Measurements from ENCODE around the gene DEXI. TPM values are rescaled to one million over a fixed set of nuclear protein-coding genes. Genes with fewer than 3 reads are reported as not detected.

DEXI gene
- total and polyA plus RNA-seq, 9 donors, result 26.5 to 73.4 (median 45.7) TPM

GRCh38 chr16:10957771-10958482, 15.7 kb upstream of the DEXI start:
- intact Hi-C loops (cut with DNase I), result no loop called here
- 87 to 89% (median 88%) methylated on average over 6 of the region's 6 CpGs for WGBS, 3 donors
- H3K9me3 ChIP-seq, result no peaks in the 10 kb centered on the region
- no peak for DNase-seq
- H3K4me1 ChIP-seq (ENCODE audit: insufficient read depth), result no peaks in the 10 kb centered on the region
- no peaks in the 10 kb centered on the region for H3K36me3 ChIP-seq
- TF ChIP-seq, protein P1, sequence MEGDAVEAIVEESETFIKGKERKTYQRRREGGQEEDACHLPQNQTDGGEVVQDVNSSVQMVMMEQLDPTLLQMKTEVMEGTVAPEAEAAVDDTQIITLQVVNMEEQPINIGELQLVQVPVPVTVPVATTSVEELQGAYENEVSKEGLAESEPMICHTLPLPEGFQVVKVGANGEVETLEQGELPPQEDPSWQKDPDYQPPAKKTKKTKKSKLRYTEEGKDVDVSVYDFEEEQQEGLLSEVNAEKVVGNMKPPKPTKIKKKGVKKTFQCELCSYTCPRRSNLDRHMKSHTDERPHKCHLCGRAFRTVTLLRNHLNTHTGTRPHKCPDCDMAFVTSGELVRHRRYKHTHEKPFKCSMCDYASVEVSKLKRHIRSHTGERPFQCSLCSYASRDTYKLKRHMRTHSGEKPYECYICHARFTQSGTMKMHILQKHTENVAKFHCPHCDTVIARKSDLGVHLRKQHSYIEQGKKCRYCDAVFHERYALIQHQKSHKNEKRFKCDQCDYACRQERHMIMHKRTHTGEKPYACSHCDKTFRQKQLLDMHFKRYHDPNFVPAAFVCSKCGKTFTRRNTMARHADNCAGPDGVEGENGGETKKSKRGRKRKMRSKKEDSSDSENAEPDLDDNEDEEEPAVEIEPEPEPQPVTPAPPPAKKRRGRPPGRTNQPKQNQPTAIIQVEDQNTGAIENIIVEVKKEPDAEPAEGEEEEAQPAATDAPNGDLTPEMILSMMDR (IDR thresholded peaks at IDR 0.05), result no peak
- TF ChIP-seq POLR2A (IDR thresholded peaks at IDR 0.05) (no peak), EP300 (IDR thresholded peaks at IDR 0.05) (no peak)
- H3K27ac ChIP-seq, result no peak overlapping the region
- no peaks in the 10 kb centered on the region for H3K27me3 ChIP-seq
- H3K4me3 ChIP-seq, result no peak overlapping the region

DNA sequence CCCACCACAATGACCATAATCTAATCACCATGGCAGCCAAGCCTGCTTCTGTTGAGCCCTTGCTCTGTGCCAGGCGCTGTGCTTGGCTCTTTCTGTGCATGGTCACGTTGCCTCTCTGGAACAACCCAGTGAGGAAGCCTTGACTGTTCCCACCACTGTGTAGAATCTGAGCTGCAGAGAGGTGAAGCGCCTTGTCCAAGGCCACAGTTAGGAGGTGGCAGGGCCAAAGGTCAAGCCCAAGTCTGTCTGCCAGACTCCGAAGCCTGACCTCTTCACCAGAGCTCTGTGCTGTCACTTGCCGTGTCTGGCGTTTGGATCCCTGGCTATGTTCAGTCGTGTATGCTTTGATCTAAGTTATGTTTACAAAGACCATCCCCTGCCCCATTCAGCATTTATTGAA, 12.6 kb upstream of the DEXI start:
- WGBS, 3 donors, result 83 to 88% (median 87%) methylated on average over 7 of the region's 7 CpGs
- Histone ChIP-seq H3K9me3 (no peaks in the 10 kb centered on the region), H3K27ac (no peak overlapping the region), H3K4me1 (ENCODE audit: insufficient read depth) (no peaks in the 10 kb centered on the region), H3K4me3 (no peak overlapping the region), H3K27me3 (no peaks in the 10 kb centered on the region), H3K36me3 (no peaks in the 10 kb centered on the region)
- DNase-seq, result no peak
- no peak for TF ChIP-seq EP300 (IDR thresholded peaks at IDR 0.05)
- no peak for TF ChIP-seq POLR2A (IDR thresholded peaks at IDR 0.05)
- TF ChIP-seq, protein P1 (IDR thresholded peaks at IDR 0.05), result no peak
- intact Hi-C loops (cut with DNase I), result no loop called here

DNA sequence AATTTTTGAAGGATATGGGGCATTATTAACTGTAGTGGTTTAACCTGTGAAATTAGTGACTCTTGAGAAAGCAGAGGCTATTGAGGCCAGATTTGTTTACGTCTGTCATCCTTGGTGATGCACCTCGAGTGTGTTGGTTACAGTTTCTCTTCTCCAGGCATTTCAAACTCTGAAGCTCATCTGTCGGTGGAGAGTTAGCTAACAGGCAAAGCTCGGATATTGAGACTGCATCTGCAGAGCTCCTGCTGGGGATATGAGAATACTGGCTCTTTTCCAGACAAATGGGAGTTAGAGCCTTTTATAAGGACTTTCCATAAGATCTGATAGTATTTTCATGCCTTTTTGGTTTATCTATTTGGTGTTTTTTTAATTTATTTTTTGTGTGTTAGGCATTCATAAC, 8.8 kb upstream of the DEXI start:
- no peaks in the 10 kb centered on the region for H3K27me3 ChIP-seq
- H3K4me3 ChIP-seq, result no peak overlapping the region
- 41 to 53% (median 53%) methylated on average over 4 of the region's 4 CpGs for WGBS, 3 donors
- no peak for DNase-seq
- no peak for TF ChIP-seq EP300 (IDR thresholded peaks at IDR 0.05)
- no peak for TF ChIP-seq POLR2A (IDR thresholded peaks at IDR 0.05)
- TF ChIP-seq, protein P1 (IDR thresholded peaks at IDR 0.05), result no peak
- H3K27ac ChIP-seq, result no peak overlapping the region
- intact Hi-C loops (cut with DNase I), result no loop called here
- peaks cover 2% of the 10 kb centered on the region for H3K4me1 ChIP-seq (ENCODE audit: insufficient read depth)
- no peaks in the 10 kb centered on the region for H3K9me3 ChIP-seq
- H3K36me3 ChIP-seq, result no peaks in the 10 kb centered on the region

GRCh38 chr16:10950393-10950792, 8.1 kb upstream of the DEXI start:
- Histone ChIP-seq H3K4me1 (ENCODE audit: insufficient read depth) (peaks cover 4% of the 10 kb centered on the region), H3K4me3 (no peak overlapping the region), H3K9me3 (no peaks in the 10 kb centered on the region), H3K27me3 (no peaks in the 10 kb centered on the region), H3K27ac (no peak overlapping the region), H3K36me3 (no peaks in the 10 kb centered on the region)
- DNase-seq, result no peak
- no peak for TF ChIP-seq EP300 (IDR thresholded peaks at IDR 0.05)
- TF ChIP-seq, protein P1 (IDR thresholded peaks at IDR 0.05), result no peak
- TF ChIP-seq POLR2A (IDR thresholded peaks at IDR 0.05), result no peak
- intact Hi-C loops (cut with DNase I), result no loop called here
- 68 to 75% (median 71%) methylated on average over 5 of the region's 5 CpGs for WGBS, 3 donors
